SK-N-MC (cell line): Measurements from ENCODE around the gene EVL.

ENCODE experiments used
- EZH2 ChIP-seq: fragments of 200-600 bp; sonication (generic); IDR thresholded peaks from one replicate; pipeline ENCODE4 v1.6.1; 2017; ENCODE audit warnings: antibody characterized with exemption
- FOXP2 ChIP-seq: optimal IDR thresholded peaks from 2 replicates; pipeline ENCODE3; 2011; ENCODE audit warnings: mild to moderate bottlenecking, moderate library complexity; ENCODE audit not compliant: insufficient read depth; ENCODE audit errors: extremely low read length, control extremely low read depth
- POLR2AphosphoS5 ChIP-seq: IDR thresholded peaks from 2 replicates; pipeline ENCODE4 v1.6.1; 2012; ENCODE audit warnings: mild to moderate bottlenecking, low read depth, low read length, borderline replicate concordance

GRCh38 chr14:100063314-100063941, 1.8 kb upstream of the EVL start:
- TF ChIP-seq EZH2 (no peak), POLR2AphosphoS5 (no peak), FOXP2 (no peak)
